ENCODE results near the gene DNAH2. TPM values are rescaled to one million over a fixed set of nuclear protein-coding genes. Genes with fewer than 3 reads are reported as not detected.
"Not testable (repeated sequence)": the region's sequence is repeated elsewhere in the genome, so short reads cannot be mapped to it uniquely, and the experiment has no call there.

DNAH2 gene
- polyA plus RNA-seq, 3 donors = 0.25 to 0.43 (median 0.25) TPM

DNA sequence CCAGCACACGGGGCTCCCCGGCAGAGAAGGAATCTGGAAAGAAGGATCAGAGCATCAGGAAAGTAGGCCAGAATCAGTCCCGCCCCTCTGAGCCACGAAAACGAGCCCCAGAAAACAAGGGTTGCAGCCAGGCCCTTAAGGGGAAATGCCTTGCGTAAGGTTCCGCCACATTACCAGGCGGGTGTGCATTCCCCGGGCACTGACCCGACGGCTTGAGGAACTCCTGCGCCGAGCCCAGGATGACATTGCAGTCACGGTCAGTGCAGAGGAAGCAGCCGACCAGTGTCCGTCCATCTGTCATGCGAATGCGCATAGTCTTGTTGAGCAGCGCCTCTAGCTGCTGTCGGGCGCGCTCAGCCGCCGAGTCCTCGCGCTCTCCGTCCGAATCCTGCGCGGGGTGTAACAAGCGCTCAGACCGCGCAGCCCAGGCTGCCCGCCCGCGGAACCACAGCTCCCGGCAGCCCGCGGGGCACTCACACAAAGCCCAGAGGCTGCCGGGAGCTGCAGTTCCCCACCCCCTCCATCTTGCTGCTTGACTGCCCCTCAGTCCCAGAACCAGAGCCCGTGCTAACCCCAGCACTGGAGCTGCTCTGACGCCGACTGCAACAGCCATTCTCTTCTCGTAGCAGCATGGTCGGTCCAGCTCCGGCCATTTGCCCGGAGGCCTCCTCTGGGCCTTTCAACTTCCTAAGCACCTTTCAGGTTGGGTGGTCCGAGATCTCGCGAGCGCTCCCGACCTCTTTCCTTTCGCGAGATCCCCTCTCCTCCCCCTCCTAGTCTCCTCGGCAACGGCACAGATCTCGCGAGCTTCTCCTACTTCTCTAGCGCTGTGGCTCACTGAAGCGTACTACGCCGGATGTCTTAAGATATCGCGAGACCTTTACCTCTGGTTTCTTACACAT is 139.5 kb downstream of the DNAH2 start, which contains the start of gene NAA38:
NAA38 (minus strand) TSS at position 749 of the 902 bp plus-strand sequence; CDS start at position 653, 96 bp downstream.
- DNase-seq (ENCODE audit: low read depth in 3 of 3, low spot score in 2 of 3) = peak; percentile 99 to 100 (median 99)

DNA sequence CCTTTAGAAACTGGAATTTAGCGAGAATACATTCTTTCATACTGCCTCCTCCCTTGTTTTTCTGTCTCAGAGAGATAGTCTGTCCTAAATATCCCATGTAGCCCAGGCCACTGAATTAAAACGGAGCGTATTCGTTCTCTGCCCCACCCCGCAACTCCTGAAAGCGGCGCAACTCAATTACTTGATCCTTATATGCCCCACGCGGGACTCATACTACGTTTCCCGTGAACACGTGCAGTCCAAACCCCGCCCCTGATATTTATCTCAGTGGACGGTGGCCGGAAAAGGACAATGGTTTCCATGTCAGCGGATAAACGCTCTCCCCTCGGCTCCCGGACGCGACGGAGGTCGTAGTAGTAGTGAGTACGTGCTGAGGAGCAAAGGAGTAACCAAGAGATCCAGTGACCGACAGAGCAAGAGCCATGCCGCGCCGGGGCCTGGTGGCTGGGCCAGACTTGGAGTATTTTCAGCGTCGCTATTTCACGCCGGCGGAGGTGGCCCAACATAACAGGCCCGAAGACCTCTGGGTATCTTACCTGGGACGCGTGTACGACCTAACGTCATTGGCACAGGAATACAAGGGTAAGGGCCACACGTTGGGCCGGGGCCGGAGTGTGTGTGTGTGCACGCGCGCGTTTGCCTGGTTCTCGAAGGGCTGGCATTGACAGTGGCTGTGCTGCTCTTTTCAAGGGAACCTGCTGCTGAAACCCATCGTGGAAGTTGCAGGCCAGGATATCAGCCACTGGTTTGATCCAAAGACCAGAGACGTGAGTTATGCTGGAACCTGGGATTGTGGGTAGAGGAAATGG is 140.4 kb downstream of the DNAH2 start, which contains the start of gene CYB5D1:
CYB5D1 (plus strand) TSS at position 291 of the 809 bp plus-strand sequence; CDS start at position 423, 132 bp downstream.
- DNase-seq (ENCODE audit: low read depth in 3 of 3, low spot score in 2 of 3) = peak in 1 of 3 donors; percentile 92

DNA sequence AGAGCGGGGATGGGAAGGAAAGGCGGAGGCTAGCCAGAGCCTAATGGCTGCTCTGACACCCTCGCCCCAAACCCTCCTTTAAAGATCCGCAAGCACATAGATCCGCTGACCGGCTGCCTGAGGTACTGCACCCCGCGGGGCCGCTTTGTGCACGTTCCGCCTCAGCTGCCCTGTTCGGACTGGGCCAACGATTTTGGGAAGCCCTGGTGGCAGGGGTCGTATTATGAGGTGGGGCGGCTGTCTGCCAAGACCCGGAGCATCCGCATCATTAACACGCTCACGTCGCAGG is 140.9 kb downstream of the DNAH2 start:
- DNase-seq (ENCODE audit: low read depth in 3 of 3, low spot score in 2 of 3) = no peak

DNA sequence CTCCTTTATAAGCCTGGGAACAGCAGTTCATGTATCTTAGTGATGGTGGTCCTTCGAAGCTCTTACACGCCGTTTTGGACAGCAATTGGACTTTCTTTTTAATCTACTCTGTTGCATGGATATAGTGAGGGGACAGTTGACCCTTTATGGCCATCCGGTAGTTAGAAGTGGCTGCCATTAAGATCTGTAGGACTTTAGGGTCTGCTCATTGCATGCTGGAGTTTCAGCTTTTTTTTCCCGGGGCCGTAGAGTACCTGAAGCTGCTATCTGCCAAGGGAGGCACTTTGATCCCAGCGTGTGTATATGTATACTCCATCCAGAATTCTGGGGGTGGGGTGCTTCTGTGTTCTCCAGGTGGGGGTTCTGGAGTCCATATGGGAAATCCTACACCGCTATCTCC is 141.5 kb downstream of the DNAH2 start:
- no peak for DNase-seq (ENCODE audit: low read depth in 3 of 3, low spot score in 2 of 3)

DNA sequence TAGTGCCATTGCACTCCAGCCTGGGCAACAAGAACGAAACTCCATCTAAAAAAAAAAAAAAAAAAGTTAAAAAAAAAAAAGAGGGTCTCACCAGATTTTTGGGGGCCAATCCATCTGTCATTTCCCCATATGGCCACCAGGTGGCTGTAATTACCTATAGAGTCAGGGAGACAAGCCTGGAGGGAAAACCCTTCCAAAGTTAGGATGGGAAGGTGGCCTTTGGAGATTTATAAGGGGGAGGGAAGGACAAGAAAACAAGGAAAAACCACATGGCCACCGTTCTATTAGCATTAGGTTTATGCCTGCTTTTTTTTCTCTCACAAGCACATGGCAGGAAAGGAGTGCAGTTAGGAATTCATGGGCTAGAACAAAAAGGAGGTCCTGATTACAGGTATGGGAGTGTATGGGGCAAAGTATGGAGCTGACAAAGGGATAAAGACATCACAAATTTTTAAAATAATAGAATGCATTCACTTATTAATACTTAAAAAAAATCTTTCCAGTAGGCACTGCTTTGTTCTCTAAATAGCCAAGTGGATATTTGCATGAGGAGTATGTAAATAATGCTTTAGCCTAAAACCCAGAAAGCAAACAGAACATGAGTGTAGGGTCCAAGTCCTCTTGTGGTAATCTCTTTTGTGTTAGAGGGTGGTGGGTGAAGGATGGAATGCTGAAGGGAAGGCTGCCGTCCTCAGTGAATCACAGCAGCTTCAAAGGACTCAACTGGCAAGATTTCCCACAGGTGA is 145.3 kb downstream of the DNAH2 start:
- no peak for DNase-seq (ENCODE audit: low read depth in 3 of 3, low spot score in 2 of 3)

DNA sequence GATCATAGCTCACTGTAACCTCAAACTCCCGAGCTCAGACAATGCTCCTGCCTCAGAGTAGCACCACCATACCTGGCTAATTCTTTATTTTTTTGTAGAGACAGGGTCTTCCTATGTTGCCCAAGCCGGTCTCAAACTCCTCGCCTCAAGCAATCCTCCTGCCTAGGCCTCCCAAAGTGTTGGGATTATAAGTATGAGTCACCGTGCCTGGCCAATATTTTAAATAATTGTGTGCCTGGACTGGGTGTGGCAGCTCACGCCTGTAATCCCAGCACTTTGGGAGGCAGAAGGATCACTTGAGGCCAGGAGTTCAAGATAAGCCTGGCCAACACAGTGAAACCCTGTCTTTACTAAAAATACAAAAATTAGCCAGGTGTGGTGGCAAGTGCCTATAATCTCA is 146.8 kb downstream of the DNAH2 start:
- DNase-seq (ENCODE audit: low read depth in 3 of 3, low spot score in 2 of 3) = not testable (repeated sequence)

DNA sequence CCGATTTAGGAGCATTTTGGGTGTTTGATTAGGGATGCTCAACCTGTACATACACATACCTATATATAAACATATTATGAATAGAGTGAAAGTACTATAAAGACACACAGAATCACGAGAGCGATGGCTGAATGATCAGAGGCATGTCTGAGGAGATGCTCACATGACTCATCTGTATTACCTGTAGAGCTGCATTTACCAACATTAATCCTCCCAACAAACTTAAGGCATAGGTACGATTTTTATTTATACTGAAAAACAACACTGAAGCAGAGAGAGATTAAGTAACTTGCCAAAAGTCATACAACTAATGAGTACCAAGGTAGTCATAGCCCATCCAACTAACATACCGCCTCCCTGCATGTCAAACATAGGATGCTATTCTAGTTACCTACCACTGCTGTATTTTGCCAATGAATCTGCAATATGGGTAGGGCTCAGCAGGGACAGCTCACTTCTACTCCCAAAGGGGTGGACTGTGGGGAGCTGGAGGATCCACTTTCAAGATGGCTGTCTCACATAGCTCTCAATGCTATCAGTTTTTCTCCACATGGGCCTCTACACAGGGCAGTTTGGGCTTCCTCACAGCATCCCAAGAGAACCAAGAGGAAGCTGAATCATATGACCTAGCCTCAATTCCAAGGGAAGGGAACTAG is 147.6 kb downstream of the DNAH2 start:
- no peak for DNase-seq (ENCODE audit: low read depth in 3 of 3, low spot score in 2 of 3)

DNA sequence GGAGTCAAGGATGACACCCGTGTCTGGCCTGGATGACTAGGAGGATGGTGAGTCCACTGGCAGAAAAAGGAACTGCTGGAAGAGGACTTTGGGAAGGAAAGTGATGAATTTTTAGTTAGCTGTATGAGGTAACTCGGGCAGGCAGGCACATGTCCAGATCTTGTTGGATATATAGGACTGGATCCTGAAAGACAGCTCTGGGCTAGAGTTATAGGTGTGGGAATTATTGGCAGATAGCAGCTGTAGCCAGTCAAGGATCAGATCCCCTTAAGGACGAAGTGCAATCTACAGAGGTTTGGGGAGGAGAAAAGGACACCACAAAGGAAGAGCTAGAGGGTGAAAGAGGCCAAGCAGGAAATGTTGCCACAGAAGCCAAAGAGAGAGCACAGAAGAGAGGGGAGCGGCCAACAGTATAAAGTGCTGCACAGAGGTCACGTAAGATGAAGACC is 150.4 kb downstream of the DNAH2 start:
- no peak for DNase-seq (ENCODE audit: low read depth in 3 of 3, low spot score in 2 of 3)

DNA sequence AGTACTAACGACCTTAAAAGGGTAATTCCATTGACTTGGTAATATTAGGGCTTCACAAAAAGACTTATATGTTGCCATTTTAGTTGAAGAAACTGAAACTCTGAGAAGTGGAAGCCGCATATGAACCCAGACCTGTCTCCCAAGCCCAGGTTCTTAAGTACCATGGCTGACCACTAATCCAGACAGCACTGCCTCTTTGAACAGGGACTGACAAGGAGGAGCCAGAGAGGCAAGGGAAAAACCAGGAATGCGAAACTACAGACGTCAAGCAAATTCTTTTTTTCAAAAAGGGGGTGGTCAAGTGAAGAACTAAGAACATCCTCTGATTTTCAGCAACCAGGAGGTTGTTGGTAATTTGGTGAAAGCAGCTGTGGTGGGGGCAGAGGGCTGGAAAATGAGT is 155.5 kb downstream of the DNAH2 start:
- no peak for DNase-seq (ENCODE audit: low read depth in 3 of 3, low spot score in 2 of 3)

DNA sequence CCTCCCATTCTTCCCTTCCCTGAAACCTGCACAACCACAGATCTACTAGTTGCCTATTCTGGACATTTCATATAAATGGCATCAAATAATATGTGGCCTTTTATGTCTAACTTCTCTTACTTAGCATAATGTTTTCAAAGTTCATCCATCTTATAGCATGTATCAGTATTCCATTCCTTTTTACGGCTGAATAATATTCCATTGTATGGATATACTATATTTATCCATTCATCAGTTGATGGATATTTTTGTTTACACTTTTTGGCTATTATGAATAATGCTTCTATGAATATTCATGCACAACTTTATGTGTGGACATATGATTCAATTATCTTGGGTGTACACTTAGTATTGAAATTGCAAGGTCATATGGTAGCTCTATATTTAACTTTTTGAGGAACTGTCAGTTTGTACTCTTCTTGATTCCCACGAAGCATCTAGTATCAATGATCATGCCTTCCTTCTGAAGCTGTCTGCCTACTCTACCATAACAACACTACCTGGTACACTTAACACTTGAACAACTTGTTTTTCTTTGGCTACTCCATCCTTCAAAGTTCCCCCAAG is 158.3 kb downstream of the DNAH2 start:
- no peak for DNase-seq (ENCODE audit: low read depth in 3 of 3, low spot score in 2 of 3)

DNA sequence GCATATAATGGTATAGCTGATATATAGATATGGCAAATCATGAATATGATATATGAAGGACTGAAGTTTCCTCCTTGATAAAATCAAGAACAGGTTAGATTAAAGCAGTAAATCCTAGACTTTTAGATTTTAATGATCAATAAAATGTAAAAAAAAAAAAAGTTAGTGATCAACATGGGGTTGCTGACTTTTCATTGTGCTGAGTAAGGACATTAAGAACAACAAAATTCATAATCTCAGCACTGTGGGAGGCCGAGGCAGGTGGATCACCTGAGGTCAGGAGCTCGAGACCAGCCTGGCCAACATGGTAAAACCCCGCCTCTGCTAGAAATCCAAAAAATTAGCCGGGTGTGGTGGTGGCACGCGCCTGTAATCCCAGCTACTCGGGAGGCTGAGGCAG is 160.7 kb downstream of the DNAH2 start:
- no peak for DNase-seq (ENCODE audit: low read depth in 3 of 3, low spot score in 2 of 3)

DNA sequence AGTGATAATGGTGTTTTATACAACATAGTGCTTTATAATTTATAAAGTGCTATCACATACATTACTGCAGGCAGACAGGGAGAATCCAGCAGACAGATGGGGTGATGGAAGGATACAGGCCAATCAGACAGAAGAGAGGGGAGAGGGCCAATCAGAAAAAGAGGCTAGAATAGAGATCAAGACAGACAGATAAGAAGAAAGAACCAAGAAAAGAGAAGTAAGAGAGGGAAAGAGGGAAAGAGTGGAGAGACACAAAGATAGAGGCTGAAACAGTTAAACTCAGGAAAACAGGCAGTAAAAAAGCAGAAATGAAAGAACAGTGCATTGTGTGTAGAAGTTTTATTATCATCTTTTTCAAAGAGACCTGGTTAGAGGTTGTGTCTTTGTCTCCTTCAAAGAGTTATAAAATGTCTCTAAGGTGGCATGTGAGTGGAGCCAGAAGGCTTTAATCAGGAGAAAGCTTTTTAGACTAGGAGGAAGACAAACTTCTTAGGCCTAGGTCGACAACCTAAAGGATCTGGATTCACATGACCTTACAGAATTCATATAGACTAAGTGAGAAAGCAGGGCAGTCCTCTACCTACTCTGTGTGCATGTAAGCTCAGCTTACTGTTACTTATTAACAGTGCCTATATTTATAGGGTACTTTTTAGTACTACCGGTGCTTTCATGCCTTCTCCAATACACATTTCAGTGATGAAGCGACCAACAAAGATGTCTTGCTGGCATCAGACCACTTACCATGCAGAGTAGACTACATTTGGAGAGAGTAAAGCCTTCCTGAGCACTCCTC is 162.7 kb downstream of the DNAH2 start:
- DNase-seq (ENCODE audit: low read depth in 3 of 3, low spot score in 2 of 3) = no peak

DNA sequence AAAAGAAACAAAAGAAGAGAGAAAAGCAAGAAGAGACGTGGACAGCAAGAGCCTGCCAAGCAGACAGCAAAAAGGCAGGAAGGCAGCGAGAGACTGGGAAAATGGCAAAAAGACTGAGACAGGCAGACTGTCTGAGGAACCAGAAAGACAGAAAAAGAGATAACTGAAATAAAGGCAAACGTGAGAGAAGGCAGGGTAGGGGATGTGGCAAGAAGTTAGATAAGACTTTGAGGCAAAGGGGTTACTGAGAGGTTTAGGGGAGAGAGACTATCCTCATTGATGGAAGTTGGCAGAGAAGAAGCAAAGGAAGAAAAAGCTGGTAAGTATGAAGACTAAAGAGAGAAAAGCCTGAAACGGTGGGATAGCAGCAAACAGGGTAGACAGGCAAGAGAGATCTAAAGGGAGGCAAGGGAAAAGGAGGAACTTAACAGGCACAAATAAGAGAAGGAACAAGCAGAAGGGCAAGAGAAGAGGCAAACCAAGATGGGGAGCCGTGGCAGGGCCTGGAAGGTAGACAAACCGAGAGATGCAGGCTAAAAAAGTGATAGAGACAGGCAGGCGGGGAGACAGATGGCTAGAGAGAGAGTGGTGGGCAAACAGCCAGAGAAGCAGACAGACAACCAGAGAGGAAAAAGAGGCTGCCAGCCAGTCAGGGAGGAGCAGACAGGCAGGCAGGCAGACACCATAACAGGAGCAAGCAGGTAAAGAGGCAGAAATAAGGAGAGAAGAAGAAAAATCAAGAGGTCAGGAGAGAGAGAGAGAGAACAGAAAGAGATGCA is 163.9 kb downstream of the DNAH2 start:
- DNase-seq (ENCODE audit: low read depth in 3 of 3, low spot score in 2 of 3) = no peak

DNA sequence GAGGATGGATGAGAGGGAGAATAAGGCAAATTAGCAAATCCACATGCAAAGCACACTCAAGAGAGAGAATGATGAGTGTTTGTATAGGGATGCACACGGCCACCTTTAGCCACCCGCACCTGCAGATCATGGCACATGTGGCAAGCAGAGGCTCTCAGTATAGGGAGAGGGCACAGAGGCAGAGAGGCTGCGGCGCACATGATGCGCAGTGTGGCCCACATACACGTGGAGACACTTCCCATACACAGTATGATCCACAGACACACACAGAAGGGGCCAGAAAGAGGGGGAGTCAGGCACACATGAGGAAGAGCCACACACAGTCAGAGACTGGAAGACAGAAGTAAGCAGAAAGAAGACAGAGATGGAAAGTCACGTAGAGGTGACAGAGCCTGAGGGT is 164.5 kb downstream of the DNAH2 start:
- no peak for DNase-seq (ENCODE audit: low read depth in 3 of 3, low spot score in 2 of 3)

DNA sequence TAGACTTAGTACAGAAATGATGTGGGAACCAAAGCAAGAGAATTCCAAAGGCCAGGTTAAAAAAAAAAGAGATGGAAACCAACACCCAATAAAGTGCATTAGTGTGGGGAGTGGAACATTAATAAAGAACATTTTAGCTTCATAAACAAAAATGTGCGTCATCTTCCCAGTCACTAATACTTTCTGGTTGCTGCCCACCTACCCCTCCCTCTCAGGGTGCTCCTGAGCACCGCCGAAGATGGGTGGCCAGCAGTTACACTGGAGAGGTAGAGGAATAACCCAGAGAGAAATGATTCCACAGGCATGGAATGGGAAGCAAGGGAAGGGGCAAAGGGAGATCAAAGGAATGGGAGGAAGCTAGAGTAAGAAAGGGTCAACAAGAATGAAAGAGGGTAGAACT is 165.1 kb downstream of the DNAH2 start:
- DNase-seq (ENCODE audit: low read depth in 3 of 3, low spot score in 2 of 3) = no peak

Data from right renal cortex interstitium (tissue), 3 donors.